Measurements from ENCODE around the gene ARHGEF17. TPM values are rescaled to one million over a fixed set of nuclear protein-coding genes. Genes with fewer than 3 reads are reported as not detected.

The ARHGEF17 gene
- total RNA-seq, 1 donor from 2014 or later: 0.05 TPM

GRCh38 chr11:73325036-73325981 lies 17.2 kb downstream of the ARHGEF17 start:
- Mint-ChIP-seq H3K4me1 (ENCODE audit: low read depth) (no peaks in the 10 kb centered on the region), H3K36me3 (ENCODE audit: low read depth) (no peaks in the 10 kb centered on the region), H3K9me3 (no peaks in the 10 kb centered on the region), H3K27ac (no peak overlapping the region), H3K4me3 (no peak overlapping the region), H3K27me3 (ENCODE audit: insufficient read depth) (peaks cover 5% of the 10 kb centered on the region)
- DNase-seq (ENCODE audit: low spot score): no peak
- intact Hi-C loops (cut with micrococcal nuclease): no loop called here

- DNase-seq (ENCODE audit: low spot score): no peak
- Mint-ChIP-seq H3K27me3 (ENCODE audit: insufficient read depth) (peaks cover 4% of the 10 kb centered on the region), H3K4me1 (ENCODE audit: low read depth) (no peaks in the 10 kb centered on the region), H3K27ac (no peak overlapping the region), H3K9me3 (no peaks in the 10 kb centered on the region), H3K4me3 (no peak overlapping the region), H3K36me3 (ENCODE audit: low read depth) (no peaks in the 10 kb centered on the region)
- intact Hi-C loops (cut with micrococcal nuclease): no loop called here
Measured at GRCh38 chr11:73326929-73327811, 19.1 kb downstream of the ARHGEF17 start.

GRCh38 chr11:73327812-73328364 lies 19.8 kb downstream of the ARHGEF17 start:
- Mint-ChIP-seq H3K4me3 (no peak overlapping the region), H3K36me3 (ENCODE audit: low read depth) (no peaks in the 10 kb centered on the region), H3K27me3 (ENCODE audit: insufficient read depth) (peaks cover 5% of the 10 kb centered on the region), H3K4me1 (ENCODE audit: low read depth) (no peaks in the 10 kb centered on the region), H3K9me3 (no peaks in the 10 kb centered on the region), H3K27ac (no peak overlapping the region)
- intact Hi-C loops (cut with micrococcal nuclease): no loop called here
- no peak for DNase-seq (ENCODE audit: low spot score)

- Mint-ChIP-seq H3K4me3 (no peak overlapping the region), H3K9me3 (no peaks in the 10 kb centered on the region), H3K27ac (no peak overlapping the region), H3K27me3 (ENCODE audit: insufficient read depth) (peaks cover 14% of the 10 kb centered on the region), H3K36me3 (ENCODE audit: low read depth) (no peaks in the 10 kb centered on the region), H3K4me1 (ENCODE audit: low read depth) (no peaks in the 10 kb centered on the region)
- intact Hi-C loops (cut with micrococcal nuclease): no loop called here
- no peak for DNase-seq (ENCODE audit: low spot score)
Measured at GRCh38 chr11:73330569-73331093, 22.6 kb downstream of the ARHGEF17 start.

GRCh38 chr11:73331138-73331916 lies 23.3 kb downstream of the ARHGEF17 start:
- peaks cover 14% of the 10 kb centered on the region for H3K27me3 Mint-ChIP-seq (ENCODE audit: insufficient read depth)
- H3K36me3 Mint-ChIP-seq (ENCODE audit: low read depth): no peaks in the 10 kb centered on the region
- H3K27ac Mint-ChIP-seq: no peak overlapping the region
- intact Hi-C loops (cut with micrococcal nuclease): no loop called here
- H3K9me3 Mint-ChIP-seq: no peaks in the 10 kb centered on the region
- no peaks in the 10 kb centered on the region for H3K4me1 Mint-ChIP-seq (ENCODE audit: low read depth)
- no peak for DNase-seq (ENCODE audit: low spot score)
- no peak overlapping the region for H3K4me3 Mint-ChIP-seq

- intact Hi-C loops (cut with micrococcal nuclease): no loop called here
- Mint-ChIP-seq H3K27me3 (ENCODE audit: insufficient read depth) (peaks cover 16% of the 10 kb centered on the region), H3K9me3 (no peaks in the 10 kb centered on the region), H3K4me3 (no peak overlapping the region), H3K27ac (no peak overlapping the region), H3K36me3 (ENCODE audit: low read depth) (no peaks in the 10 kb centered on the region), H3K4me1 (ENCODE audit: low read depth) (no peaks in the 10 kb centered on the region)
- no peak for DNase-seq (ENCODE audit: low spot score)
Measured at GRCh38 chr11:73333173-73333572, 25.1 kb downstream of the ARHGEF17 start.

GRCh38 chr11:73333640-73334383 lies 25.7 kb downstream of the ARHGEF17 start:
- Mint-ChIP-seq H3K4me1 (ENCODE audit: low read depth) (no peaks in the 10 kb centered on the region), H3K4me3 (no peak overlapping the region), H3K27ac (no peak overlapping the region), H3K9me3 (no peaks in the 10 kb centered on the region), H3K27me3 (ENCODE audit: insufficient read depth) (peaks cover 14% of the 10 kb centered on the region), H3K36me3 (ENCODE audit: low read depth) (no peaks in the 10 kb centered on the region)
- intact Hi-C loops (cut with micrococcal nuclease): no loop called here
- DNase-seq (ENCODE audit: low spot score): no peak

GRCh38 chr11:73334384-73335203 lies 26.5 kb downstream of the ARHGEF17 start:
- no peak for DNase-seq (ENCODE audit: low spot score)
- Mint-ChIP-seq H3K4me3 (no peak overlapping the region), H3K36me3 (ENCODE audit: low read depth) (no peaks in the 10 kb centered on the region), H3K9me3 (no peaks in the 10 kb centered on the region), H3K27me3 (ENCODE audit: insufficient read depth) (peaks cover 12% of the 10 kb centered on the region), H3K4me1 (ENCODE audit: low read depth) (no peaks in the 10 kb centered on the region), H3K27ac (no peak overlapping the region)
- intact Hi-C loops (cut with micrococcal nuclease): loop anchor here (1.0 kb wide), 3 partner anchors 27 to 149 kb away; no protein-coding TSS in a partner anchor

- Mint-ChIP-seq H3K27me3 (ENCODE audit: insufficient read depth) (peaks cover 12% of the 10 kb centered on the region), H3K36me3 (ENCODE audit: low read depth) (no peaks in the 10 kb centered on the region), H3K27ac (no peak overlapping the region), H3K4me1 (ENCODE audit: low read depth) (no peaks in the 10 kb centered on the region), H3K4me3 (no peak overlapping the region), H3K9me3 (no peaks in the 10 kb centered on the region)
- intact Hi-C loops (cut with micrococcal nuclease): loop anchor here (1.0 kb wide), 3 partner anchors 28 to 150 kb away; no protein-coding TSS in a partner anchor
- DNase-seq (ENCODE audit: low spot score): peak; percentile 58
Measured at GRCh38 chr11:73335204-73335923, 27.3 kb downstream of the ARHGEF17 start.

- peaks cover 11% of the 10 kb centered on the region for H3K27me3 Mint-ChIP-seq (ENCODE audit: insufficient read depth)
- no peaks in the 10 kb centered on the region for H3K36me3 Mint-ChIP-seq (ENCODE audit: low read depth)
- H3K9me3 Mint-ChIP-seq: no peaks in the 10 kb centered on the region
- H3K27ac Mint-ChIP-seq: no peak overlapping the region
- no peak overlapping the region for H3K4me3 Mint-ChIP-seq
- DNase-seq (ENCODE audit: low spot score): no peak
- H3K4me1 Mint-ChIP-seq (ENCODE audit: low read depth): no peaks in the 10 kb centered on the region
- intact Hi-C loops (cut with micrococcal nuclease): no loop called here
Measured at GRCh38 chr11:73337846-73338245, 29.8 kb downstream of the ARHGEF17 start.

Data from activated T-helper 1 cell treated with anti-CD3 and anti-CD28 coated beads, Interleukin-12 subunit alpha, Interleukin-12 subunit beta, Interleukin-2, Interleukin-4 antibody, amounts not matched to agents 30 ng/mL and 10 ng/mL and 1 ng/mL, durations not matched to agents 14 hours and 24 hours and 36 hours (primary cell).